GM18867 (cell line): ENCODE results near the gene SBK2.
"Not testable (repeated sequence)": the region's sequence is repeated elsewhere in the genome, so short reads cannot be mapped to it uniquely, and the experiment has no call there.

Experiments
- ATAC-seq: cut with Tn5 transposase; IDR thresholded peaks from one replicate; pipeline ENCODE4 v1.9.1; 2021; ENCODE audit warnings: mild to moderate bottlenecking, moderate library complexity; ENCODE audit not compliant: unreplicated experiment

Gene SBK2

DNA sequence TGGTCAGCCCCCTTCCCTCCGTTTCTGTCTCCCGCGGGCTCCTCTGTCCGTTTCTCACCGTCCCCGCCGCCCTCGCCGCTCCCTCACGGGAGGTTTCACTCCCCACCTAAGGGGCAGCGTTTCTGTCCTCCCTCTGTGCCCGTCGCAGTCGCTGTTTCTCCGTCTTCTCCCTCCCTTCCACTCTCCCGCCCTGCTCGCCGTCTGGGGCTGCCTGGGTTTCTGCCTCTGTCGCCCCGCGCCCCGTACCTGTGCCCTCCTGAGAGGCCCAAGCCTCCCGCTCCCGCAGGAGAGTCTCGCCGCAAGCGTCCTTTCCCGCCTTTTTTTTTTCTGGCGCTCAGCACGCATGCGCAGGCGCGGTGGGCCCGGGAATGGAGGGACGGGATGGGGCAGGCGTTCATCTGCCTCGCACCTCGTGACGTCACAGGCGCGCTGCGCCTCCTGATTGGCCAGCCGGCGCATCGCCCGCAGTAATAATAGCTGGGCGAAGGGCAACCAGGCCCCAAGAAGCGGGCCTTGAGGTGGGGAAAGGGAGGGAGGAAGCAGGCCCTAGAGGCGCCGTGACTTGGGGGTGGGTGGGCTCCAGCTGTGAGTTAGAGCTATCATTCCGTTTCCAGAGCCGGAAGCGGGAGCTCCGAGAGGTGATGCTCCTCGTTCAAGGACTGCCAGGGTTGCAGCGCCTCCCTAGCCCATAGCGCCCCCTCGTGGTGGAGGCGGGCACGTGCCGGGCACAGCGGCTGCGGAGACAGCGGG, 33.3 kb downstream of the SBK2 start:
- ATAC-seq = peak; percentile 87

DNA sequence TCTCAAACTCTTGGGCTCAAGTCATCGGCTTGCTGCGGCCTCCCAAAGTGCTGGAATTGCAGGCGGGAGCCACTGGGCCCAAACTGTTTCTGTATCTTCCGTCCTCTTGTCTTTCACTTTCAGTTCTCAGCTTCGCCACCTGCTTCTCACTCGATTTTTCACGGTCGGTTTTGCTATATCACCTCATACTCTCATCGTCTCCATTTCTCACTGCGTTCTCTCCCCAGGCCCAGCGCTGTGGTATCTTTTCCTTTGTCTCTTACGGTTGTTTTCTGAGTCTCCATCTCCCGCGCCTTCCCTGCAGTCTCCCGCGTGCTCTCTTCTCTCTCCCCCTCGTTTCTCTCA, 33.8 kb downstream of the SBK2 start:
- ATAC-seq = no peak

DNA sequence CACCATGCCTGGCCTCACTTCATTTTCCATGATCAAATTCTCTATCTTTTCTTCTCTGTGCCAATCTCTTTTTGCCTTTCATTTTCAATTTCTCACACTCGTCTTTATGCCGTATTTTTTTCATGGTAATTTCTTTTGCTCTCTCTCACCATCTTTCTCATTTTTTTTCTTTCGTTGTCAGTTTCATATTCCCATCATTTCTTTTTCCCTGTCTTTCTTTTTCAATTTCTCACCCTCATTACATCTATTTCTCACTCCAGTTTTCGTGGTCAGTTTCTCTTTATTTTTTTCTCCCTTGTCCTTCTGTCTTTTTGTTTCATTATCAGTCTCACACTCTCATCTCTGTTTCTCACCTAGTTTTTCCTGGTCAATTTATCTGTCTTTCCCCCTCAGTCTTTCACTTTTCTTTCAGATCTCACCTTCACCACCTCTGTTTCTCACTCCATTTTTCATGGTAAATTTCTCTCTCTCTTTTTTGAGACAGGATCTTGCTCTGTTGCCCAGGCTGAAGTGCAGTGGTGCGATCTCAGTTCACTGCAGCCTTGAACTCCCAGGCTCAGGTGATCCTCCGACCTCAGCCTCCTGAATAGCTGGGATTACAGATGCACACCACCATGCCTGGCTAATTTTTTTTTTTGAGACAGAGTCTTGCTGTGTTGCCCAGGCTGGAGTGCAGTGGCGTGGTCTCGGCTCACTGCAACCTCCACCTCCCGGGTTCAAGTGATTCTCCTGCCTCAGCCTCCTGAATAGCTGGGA, 34.6 kb downstream of the SBK2 start:
- ATAC-seq = no peak

DNA sequence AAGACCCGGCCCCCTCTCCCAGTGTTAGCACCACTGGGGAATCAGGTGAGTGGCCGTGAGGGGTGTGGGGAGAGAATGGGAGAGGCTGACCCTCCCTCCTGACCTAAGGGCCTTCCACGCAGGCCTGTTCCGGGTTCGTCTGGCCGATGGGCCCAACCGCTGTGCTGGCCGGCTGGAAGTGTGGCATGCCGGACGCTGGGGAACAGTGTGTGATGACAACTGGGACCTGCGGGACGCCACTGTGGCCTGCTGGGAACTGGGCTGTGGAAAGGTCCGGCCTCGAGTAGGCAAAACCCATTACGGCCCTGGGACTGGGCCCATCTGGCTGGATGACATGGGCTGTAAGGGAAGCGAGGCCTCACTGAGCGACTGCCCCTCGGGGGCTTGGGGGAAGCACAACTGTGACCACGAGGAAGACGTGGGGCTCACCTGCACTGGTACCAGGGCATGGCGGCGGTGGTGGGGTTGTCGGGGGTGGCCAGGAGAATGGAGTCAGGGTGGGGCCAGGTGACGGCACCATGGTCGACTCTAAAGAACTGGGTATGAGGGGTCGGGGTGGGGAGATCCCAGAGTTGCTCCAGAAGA, 36.5 kb downstream of the SBK2 start:
- no peak for ATAC-seq

DNA sequence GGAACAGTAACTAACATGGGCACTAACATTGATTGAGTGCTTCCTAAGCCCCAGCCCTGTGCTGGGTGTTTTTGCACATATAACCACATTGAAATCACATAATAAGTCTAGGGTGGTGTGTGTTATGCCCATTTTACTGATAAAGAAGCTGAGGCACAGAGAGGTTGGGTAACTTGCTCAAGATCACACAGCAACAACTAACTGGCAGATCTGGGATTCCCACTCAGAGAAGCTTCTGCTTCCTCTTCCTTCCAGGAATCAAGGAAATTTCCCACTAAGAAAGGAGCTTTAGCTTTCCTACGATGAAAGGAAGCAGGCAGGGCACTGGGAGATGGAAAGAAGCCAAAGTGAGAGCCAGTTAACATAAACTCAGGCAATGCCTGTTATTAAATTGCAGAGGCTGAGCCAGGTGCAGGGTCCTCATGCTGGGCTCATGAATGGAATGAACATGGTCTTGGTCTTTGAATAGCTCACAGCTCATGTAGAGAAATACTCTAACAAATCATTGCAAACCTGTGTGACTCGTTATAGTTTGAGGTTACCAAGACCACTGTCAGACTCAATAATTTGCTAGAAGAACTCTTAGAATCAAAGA, 38.6 kb downstream of the SBK2 start:
- no peak for ATAC-seq

DNA sequence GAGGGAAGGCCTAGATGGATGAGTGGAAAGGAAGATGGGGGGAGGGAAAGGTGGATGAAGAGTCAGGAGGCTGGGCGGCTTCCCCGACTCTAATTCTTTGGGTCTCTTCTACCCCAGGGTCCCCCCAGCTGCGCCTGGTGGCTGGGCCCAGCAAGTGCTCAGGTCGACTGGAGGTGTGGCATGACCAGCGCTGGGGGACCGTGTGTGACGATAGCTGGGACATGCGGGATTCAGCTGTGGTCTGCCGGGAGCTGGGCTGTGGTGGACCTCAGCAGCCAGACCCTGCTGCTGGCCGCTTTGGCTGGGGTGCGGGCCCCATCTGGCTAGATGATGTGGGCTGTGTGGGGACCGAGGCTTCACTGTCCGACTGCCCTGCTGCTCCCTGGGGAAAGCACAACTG, 39.2 kb downstream of the SBK2 start:
- no peak for ATAC-seq

DNA sequence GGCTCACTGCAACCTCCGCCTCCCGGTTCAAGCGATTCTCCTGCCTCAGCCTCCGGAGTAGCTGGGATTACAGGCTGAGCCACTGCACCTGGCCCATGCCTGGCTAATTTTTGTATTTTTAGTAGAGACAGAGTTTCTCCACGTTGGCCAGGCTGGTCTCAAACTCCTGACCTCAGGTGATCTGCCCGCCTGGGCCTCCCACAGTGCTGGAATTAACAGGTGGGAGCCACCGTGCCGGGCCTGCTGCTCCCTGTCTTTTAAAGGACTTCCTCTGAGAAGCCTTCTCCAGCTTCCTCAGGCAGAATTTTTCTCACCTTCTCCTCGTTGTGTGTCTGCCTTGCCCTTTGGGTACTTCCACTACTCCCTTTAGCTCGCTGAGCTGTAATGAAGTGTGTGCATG, 40.1 kb downstream of the SBK2 start:
- ATAC-seq = not testable (repeated sequence)

DNA sequence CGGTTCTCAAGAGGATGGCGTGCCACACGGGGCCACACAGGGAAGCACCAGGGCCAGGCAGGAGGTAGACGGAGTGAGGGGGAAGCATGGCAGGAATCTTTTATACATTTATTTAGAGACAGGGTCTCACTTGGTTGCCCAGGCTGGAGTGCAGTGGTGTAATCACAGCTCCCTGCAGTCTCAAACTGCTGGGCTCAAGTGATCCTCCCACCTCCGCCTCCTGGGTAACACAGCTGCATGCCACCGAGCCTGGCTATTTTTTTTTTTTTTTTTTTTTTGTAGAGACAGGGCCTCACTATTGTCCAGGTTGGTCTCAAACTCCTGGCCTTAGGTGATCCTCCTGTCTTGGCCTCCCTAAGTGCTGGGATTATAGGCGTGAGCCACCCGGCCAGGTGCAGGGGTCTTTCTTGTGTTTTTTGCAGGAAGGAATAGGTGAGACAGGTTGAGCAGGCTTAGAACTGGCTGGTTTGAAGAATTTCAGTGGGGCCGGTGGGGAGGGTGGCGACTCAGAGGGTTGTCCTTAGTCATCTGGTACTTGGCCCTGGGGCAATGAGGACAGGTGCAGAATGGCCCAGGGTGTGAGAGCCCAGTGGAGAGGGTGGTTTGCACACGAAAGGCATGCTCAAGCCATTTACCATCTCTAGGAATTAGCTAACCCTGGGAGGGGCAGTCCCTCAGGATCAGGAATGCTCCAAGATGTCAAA, 41.1 kb downstream of the SBK2 start:
- ATAC-seq = no peak

DNA sequence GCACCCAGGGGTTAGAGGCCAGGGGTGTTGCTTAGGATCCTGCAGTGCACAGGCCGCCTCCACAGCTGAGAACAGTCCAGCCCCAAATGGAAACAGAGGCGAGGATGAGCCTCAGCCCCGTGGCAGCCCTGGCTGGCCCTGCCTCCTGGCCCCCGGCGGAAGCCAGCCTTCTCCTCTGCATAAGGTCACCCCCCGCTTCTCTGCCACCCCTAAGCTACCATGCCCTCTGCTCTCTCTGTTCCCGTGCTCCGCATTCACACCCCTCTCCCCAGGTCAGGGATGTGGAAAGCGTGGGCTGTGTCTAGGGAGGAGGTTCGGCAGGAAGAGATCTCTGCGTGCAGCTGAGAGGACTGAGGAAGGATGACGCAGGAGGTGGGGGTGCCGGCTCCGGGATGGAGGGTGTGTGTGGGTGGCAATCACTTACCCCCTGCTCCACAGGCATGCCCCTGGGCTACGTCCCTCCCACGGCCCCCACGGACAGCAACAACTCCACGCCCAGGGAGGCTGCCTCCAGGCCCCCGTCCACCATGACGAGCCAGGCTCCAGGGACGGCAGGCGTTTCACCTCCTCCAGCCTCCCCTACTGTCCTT, 42.7 kb downstream of the SBK2 start:
- ATAC-seq = no peak

DNA sequence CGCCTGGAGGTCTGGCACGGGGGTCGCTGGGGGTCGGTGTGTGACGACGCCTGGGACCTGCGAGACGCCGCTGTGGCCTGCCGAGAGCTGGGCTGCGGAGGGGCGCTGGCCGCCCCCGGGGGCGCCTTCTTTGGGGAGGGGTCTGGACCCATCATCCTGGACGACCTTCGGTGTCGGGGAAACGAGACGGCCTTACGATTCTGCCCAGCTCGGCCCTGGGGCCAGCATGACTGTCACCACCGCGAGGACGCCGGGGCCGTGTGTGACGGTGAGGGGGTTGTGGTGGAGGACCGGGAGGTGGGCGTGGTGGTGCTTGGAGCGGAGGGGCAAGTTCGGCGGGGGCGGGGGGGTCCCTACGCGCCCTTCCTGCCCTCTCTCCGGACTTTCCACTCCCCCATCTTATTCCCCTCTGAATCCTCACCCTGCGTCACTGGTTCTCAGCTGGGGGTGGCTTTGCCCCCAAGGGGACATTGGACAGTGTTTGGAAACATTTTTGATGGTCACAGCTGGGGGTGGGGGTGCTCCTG, 43.2 kb downstream of the SBK2 start:
- ATAC-seq = no peak

DNA sequence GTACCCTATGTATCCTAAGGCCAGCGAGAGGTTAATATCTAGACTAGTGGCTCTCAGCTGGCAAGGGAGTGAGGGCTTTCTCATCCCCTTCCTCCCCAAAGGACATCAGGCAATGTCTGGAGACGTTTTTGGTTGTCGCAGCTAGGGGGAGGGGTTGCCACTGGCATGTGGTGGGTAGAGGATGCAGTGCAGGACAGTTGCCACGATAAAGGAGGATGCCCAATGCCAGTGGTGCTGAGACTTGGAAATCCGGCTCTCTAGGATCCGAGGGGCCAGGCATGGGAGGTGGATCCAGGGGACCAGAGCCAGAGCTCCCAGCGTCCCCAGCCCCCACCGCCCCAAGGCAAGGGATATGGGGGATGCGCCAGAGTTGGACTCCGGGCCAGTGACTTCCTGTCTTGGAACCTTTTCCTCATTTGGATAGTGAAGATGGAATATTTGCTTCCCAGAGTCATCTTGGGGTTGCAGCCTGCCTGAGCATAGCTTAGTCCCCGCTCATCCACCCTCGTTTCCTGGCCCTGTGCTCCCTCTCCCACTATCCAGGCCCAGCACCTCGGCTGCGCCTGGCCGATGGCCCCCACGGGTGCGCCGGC, 43.8 kb downstream of the SBK2 start:
- no peak for ATAC-seq

DNA sequence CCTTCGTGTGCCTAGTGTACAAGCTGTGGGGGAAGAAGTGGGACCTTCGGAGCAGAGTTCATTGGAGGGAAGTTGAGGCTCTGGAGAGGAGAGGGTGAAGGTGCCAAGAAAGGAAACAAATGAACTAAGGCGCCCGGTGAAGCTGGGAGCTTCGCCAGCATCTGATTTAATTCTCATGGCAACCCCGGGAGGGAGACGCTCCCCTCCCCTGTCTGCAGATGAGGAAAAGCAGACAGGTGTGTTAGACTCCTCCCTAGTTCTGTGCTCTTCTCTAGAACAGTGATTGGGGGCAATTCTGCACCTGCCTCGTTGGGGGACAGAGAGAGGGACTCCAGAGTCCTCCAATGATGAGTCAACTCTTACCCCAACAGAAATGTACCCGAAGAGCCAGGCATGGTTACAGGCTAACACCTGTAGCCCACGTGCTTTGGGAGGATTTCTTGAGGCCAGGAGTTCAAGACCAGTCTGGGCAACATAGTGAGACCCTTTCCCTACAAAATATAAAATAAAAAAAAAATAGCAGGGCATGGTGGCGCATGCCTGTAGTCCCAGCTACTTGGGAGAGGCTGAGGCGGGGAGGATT, 44.5 kb downstream of the SBK2 start:
- ATAC-seq = no peak

DNA sequence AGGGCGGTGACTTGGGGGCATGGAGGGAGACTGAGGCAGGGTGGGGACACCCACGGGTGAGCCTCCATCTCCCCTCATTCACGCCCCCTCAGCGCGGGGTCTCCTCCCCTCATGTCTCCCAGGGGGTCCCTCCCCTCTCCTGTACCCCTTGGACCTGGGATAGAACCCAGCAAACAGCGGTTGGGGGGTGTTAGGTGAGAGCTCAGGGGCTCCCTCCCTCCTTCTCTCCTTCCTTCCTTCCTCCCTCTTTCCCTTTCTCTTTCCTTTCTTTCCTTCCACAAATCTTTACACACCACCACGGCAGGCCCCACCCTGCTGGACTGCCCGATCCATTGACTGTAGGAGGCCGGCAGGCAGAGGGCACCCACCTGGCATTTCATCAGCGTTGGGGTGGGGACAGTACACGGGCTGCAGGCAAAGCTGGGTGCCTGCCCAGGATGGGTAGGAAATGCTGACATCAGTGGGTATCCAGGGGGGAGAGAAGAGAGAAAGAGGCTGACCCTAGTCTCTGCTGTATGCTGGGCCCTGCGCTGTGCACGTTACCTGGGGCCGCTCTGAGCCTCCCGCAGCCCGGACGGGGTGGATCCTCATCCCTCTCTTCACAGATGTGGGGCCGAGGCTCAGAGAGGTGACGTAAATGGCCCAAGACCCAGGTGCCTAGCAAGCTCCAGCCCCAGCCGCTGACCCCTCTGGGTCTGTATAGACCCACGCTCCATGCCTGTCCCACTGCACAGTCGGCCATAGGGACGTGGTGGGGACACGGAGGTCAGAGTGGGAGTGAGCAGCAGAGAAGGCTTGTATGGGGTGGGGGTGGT, 45.2 kb downstream of the SBK2 start:
- no peak for ATAC-seq

DNA sequence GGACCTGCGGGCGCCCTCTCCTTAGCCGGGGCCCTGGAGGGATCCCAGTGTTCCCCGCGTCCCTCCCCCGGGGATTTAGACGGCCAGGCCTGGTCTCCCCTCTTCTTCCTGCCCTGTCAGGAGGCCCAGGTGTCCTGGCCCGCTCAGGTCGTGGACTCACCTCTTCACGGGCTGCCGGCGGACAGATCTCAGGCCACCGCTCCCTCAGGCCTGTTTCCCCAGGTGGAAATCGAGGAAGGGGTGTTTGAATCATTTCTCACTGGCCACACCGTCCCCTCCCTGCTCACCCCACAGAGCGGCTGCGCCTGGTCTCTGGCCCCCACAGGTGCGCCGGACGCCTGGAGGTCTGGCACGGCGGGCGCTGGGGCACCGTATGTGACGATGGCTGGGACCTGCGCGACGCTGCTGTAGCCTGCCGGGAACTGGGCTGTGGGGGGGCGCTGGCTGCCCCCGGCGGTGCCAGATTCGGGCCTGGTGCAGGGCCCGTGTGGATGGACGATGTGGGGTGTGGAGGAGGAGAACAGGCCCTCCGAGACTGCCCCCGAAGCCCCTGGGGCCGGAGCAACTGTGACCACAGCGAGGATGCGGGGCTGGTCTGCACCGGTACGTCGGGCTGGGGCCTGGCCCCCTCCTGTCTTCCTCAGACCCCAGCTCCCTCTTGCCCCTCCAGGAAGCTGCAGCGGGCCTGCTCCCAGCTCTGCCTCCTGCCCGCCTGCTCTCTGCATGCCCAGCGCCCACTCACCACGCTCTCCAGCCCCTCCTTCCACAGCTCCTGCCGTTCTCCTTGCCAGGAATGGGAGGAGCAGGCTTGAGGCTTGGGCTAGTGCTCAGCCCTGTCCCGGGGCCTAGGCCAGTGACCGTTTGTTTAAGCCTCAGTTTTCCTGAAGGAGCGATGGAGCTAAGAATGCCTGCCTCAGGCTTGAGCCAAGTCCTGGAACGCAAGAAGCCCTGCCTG, 46.2 kb downstream of the SBK2 start:
- no peak for ATAC-seq

DNA sequence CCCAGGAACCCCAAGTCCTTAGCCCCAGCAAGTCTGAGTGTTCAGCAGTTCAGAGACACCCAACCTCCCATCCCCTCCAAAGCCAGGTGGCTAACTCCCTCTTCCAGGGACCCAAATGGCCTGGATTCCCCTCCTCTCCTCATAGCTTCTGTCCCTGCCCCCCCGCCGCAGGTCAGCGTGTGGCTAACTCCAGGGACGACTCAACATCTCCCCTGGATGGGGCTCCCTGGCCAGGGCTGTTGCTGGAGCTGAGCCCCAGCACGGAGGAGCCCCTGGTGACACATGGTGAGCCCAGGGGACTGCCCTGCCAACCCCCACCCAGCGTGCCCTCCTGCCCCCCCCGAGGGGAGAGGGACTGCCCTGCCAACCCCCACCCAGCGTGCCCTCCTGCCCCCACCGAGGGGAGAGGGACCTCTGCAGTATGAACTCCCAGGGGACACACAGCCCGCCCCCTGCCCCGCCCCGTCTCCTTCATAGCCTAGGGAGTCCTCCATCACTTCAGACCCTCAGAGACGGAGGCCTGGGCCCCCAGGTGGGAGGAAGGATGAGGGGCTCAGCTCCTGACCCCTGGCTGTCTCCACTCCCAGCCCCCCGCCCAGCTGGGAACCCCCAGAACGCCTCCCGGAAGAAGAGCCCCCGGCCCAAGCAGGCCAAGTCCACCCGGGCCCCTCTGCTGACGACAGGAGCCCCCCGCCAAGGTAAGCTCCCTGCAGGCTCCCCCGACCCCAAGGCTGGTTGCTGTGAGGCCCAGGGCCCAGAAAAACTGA, 47.0 kb downstream of the SBK2 start:
- no peak for ATAC-seq

DNA sequence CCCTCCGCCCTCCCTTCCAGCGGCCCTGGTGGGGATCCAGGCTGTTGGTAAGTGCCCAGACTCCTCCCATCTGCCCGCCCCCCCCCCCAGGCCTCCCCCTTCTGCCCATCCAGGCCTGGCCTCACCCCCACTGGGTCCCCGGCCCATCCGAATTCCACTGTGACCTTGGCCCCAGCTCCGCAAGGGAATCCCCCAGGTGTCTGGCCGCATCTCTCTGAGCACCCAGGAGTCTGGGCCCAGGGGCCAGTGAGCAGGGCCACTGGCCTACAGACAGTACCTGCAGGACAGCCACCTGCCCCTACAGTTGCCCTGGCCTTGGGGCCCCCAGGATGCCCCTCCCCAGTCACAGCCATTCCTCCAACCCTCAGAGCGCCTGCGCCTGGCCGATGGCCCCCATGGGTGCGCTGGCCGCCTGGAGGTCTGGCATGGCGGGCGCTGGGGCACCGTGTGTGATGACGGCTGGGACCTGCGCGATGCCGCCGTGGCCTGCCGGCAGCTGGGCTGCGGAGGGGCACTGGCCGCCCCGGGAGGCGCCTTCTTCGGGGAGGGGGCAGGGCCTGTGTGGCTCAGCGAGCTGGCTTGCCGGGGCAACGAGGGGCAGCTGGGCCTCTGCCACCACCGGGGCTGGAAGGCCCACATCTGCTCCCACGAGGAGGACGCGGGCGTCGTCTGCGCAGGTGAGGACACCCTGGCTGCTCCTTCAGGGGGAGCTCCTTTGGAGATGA, 47.8 kb downstream of the SBK2 start:
- no peak for ATAC-seq
